ENCODE data around the gene NCOA3.

Gene NCOA3

GRCh38 chr20:47699818-47700217 is 198.1 kb downstream of the NCOA3 start:
- no peak for ATAC-seq
- no peak for TF ChIP-seq OSR1 (CRISPR knock-in tag; IDR thresholded peaks at IDR 0.05)
- TF ChIP-seq ZNF8 (CRISPR knock-in tag; IDR thresholded peaks at IDR 0.05): no peak
- TF ChIP-seq POU6F1 (CRISPR knock-in tag; IDR thresholded peaks at IDR 0.05; ENCODE audit: borderline replicate concordance, low read depth): no peak
- TF ChIP-seq TSHZ2 (CRISPR knock-in tag; IDR thresholded peaks at IDR 0.05): no peak

GRCh38 chr20:47700327-47700726 is 198.6 kb downstream of the NCOA3 start:
- ATAC-seq: no peak
- TF ChIP-seq ISL1 (CRISPR knock-in tag; IDR thresholded peaks at IDR 0.05) (no peak), SNAI2 (CRISPR knock-in tag; IDR thresholded peaks at IDR 0.05) (no peak), CSRNP3 (CRISPR knock-in tag; IDR thresholded peaks at IDR 0.05) (no peak), OSR1 (CRISPR knock-in tag; IDR thresholded peaks at IDR 0.05) (no peak)

GRCh38 chr20:47701612-47702011 is 199.9 kb downstream of the NCOA3 start:
- no peak for TF ChIP-seq ARNTL (CRISPR knock-in tag; IDR thresholded peaks at IDR 0.05; ENCODE audit: borderline replicate concordance, low read depth)
- TF ChIP-seq SNAI2 (CRISPR knock-in tag; IDR thresholded peaks at IDR 0.05): no peak
- TF ChIP-seq PATZ1 (CRISPR knock-in tag; IDR thresholded peaks at IDR 0.05; ENCODE audit: borderline replicate concordance): no peak
- no peak for TF ChIP-seq ESRRG (CRISPR knock-in tag; IDR thresholded peaks at IDR 0.05)
- TF ChIP-seq POU6F1 (CRISPR knock-in tag; IDR thresholded peaks at IDR 0.05; ENCODE audit: borderline replicate concordance, low read depth): no peak
- no peak for TF ChIP-seq TCF4 (CRISPR knock-in tag; IDR thresholded peaks at IDR 0.05; ENCODE audit: borderline replicate concordance)
- no peak for TF ChIP-seq RARB (CRISPR knock-in tag; IDR thresholded peaks at IDR 0.05)
- TF ChIP-seq CREB5 (CRISPR knock-in tag; IDR thresholded peaks at IDR 0.05; ENCODE audit: low read depth): no peak
- TF ChIP-seq CSRNP3 (CRISPR knock-in tag; IDR thresholded peaks at IDR 0.05): no peak
- no peak for TF ChIP-seq ZNF70 (CRISPR knock-in tag; IDR thresholded peaks at IDR 0.05)
- no peak for TF ChIP-seq ZFP3 (CRISPR knock-in tag; IDR thresholded peaks at IDR 0.05)
- no peak for TF ChIP-seq TOX (CRISPR knock-in tag; IDR thresholded peaks at IDR 0.05; ENCODE audit: borderline replicate concordance)
- no peak for TF ChIP-seq ISL1 (CRISPR knock-in tag; IDR thresholded peaks at IDR 0.05)
- TF ChIP-seq ZNF8 (CRISPR knock-in tag; IDR thresholded peaks at IDR 0.05): no peak
- no peak for TF ChIP-seq ZFP30 (CRISPR knock-in tag; IDR thresholded peaks at IDR 0.05)
- no peak for TF ChIP-seq PPARA (CRISPR knock-in tag; IDR thresholded peaks at IDR 0.05; ENCODE audit: borderline replicate concordance)
- TF ChIP-seq TSHZ2 (CRISPR knock-in tag; IDR thresholded peaks at IDR 0.05): no peak
- no peak for TF ChIP-seq CSDC2 (CRISPR knock-in tag; IDR thresholded peaks at IDR 0.05)
- no peak for TF ChIP-seq ZNF565 (CRISPR knock-in tag; conservative IDR thresholded peaks at IDR 0.05; ENCODE audit: low read depth)
- ATAC-seq: no peak
